Osteocyte (in vitro differentiated cells): ENCODE data around the gene BRINP2. TPM values are rescaled to one million over a fixed set of nuclear protein-coding genes. Genes with fewer than 3 reads are reported as not detected.

Source experiments
- DNase-seq: peaks from one replicate; pipeline ENCODE4 v3.0.0; 2021; ENCODE audit warnings: mixed read lengths; ENCODE audit not compliant: unreplicated experiment; ENCODE audit errors: extremely low spot score
- H3K27ac Mint-ChIP-seq: one replicate; pipeline ENCODE4 v1.8.0; 2021; ENCODE audit warnings: mild to moderate bottlenecking, mixed read lengths; ENCODE audit not compliant: unreplicated experiment
- H3K27me3 Mint-ChIP-seq: one replicate; pipeline ENCODE4 v1.8.0; 2021; ENCODE audit warnings: mixed read lengths; ENCODE audit not compliant: unreplicated experiment
- H3K36me3 Mint-ChIP-seq: one replicate; pipeline ENCODE4 v1.8.0; 2021; ENCODE audit warnings: mixed read lengths; ENCODE audit not compliant: unreplicated experiment
- H3K4me1 Mint-ChIP-seq: one replicate; pipeline ENCODE4 v1.8.0; 2021; ENCODE audit warnings: mixed read lengths; ENCODE audit not compliant: unreplicated experiment
- H3K4me3 Mint-ChIP-seq: one replicate; pipeline ENCODE4 v1.8.0; 2021; ENCODE audit warnings: mild to moderate bottlenecking, moderate library complexity, mixed read lengths; ENCODE audit not compliant: unreplicated experiment
- H3K9me3 Mint-ChIP-seq: one replicate; pipeline ENCODE4 v1.8.0; 2021; ENCODE audit warnings: mixed read lengths; ENCODE audit not compliant: unreplicated experiment
- total RNA-seq: library from RNA; stranded (reverse); gene quantifications from 2 replicates; pipeline ENCODE4 v1.2.1, GENCODE V29; 2021
- TF ChIP-seq, protein P1 (sequence below): fragments of 200-600 bp; sonication (generic); IDR thresholded peaks from 2 replicates; pipeline ENCODE4 v1.5.0; 2021; ENCODE audit warnings: antibody characterized with exemption, mild to moderate bottlenecking, moderate library complexity

BRINP2 gene
- total RNA-seq, 1 donor from 2014 or later = not detected

DNA sequence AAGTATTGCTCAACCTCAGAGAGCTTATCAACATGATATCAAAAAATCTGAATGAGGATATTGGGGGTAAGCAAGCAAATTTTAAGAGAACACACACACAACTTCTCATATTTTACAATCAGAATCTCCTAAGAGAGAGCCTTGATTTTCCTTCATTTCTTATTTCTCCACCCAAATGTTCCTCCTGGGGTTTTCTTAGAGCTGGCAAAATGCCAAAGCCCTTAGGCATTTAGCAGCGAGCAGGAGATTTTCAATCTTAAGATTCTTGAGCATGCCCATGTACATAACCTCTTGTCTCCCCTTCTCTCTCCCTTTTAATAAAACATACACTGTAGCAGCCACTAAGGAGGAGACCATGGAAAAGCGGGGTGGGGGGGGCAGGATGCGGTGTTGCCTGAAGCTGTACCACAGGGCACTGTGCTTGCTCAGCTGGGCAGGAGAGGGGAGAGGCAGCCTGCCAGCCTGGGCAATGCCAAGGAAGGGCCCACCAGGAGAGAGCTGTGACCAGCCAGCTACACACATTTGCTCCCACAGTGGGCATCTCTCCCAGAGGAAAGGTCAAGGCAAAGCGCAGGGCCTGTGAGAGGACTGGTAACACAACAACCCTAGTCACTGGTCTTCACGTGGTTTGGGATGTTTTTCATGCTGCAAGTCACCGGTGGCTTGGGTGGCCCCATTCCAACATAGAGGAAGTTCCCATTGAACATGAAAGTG lies 4.3 kb downstream of the BRINP2 start:
- no peak overlapping the region for H3K4me3 Mint-ChIP-seq
- H3K36me3 Mint-ChIP-seq = no peaks in the 10 kb centered on the region
- TF ChIP-seq, protein P1, sequence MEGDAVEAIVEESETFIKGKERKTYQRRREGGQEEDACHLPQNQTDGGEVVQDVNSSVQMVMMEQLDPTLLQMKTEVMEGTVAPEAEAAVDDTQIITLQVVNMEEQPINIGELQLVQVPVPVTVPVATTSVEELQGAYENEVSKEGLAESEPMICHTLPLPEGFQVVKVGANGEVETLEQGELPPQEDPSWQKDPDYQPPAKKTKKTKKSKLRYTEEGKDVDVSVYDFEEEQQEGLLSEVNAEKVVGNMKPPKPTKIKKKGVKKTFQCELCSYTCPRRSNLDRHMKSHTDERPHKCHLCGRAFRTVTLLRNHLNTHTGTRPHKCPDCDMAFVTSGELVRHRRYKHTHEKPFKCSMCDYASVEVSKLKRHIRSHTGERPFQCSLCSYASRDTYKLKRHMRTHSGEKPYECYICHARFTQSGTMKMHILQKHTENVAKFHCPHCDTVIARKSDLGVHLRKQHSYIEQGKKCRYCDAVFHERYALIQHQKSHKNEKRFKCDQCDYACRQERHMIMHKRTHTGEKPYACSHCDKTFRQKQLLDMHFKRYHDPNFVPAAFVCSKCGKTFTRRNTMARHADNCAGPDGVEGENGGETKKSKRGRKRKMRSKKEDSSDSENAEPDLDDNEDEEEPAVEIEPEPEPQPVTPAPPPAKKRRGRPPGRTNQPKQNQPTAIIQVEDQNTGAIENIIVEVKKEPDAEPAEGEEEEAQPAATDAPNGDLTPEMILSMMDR = no peak
- H3K4me1 Mint-ChIP-seq = peaks cover 2% of the 10 kb centered on the region
- no peak overlapping the region for H3K27ac Mint-ChIP-seq
- H3K9me3 Mint-ChIP-seq = no peaks in the 10 kb centered on the region
- H3K27me3 Mint-ChIP-seq = peaks cover 19% of the 10 kb centered on the region
- DNase-seq = no peak

DNA sequence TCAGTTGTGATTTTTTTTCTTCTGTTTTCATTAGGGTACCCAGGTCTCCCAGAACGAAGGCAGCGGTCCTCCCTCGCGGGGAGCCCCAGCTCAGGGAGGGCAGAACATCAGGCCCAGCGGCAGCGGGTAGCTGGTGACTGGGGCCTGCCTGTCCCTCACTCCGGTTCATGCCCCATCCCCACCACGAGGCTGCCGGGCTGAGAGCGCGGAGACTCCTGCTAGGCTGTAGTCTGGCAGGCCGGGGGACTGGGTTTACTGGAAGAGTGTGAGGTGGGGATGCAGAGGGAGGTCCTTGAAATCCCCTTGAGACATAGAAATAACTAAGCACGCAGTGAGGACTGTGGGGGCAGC lies 10.5 kb downstream of the BRINP2 start:
- Mint-ChIP-seq H3K4me3 (peak overlapping the region; percentile 66), H3K27me3 (peaks cover 30% of the 10 kb centered on the region), H3K9me3 (peaks cover 5% of the 10 kb centered on the region), H3K4me1 (peaks cover 8% of the 10 kb centered on the region), H3K36me3 (no peaks in the 10 kb centered on the region), H3K27ac (no peak overlapping the region)
- no peak for DNase-seq
- TF ChIP-seq, protein P1 = no peak

DNA sequence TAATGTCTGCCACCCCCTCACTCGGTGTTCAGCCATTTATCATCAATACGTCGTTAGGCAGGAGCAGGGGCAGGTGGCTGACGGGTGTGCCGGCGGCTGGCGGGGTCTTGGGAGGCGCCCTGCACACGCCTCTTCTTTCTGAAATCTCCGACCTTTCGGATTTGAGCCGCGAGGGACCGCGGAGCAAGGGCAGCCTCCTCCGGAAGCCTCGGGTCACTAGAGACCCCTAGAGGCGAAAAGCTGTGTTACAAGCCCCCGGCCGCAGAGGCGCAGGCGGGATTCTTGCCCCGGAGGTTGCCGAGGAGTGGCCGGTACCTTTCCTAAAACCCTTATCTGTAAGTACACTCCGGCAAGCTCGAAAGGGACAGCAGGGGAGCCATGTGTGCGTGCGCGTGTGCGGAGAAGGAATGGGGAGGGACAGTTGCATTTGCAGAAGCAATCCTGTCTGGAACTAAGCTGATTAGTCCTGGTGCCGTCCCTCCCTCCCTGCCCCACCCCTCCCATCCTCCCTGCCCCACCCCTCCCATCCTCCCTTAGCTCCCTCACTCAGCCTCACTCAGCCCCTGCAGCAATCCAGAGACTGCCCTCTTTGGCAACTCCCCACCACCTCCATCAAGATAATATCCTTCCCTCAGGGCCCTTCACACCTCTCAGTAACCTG lies 11.0 kb downstream of the BRINP2 start:
- H3K36me3 Mint-ChIP-seq = no peaks in the 10 kb centered on the region
- H3K4me3 Mint-ChIP-seq = peak overlapping the region; percentile 66
- H3K4me1 Mint-ChIP-seq = peaks cover 8% of the 10 kb centered on the region
- DNase-seq = peak; percentile 86
- H3K9me3 Mint-ChIP-seq = peaks cover 5% of the 10 kb centered on the region
- TF ChIP-seq, protein P1 = peak; percentile 77
- H3K27me3 Mint-ChIP-seq = peaks cover 30% of the 10 kb centered on the region
- no peak overlapping the region for H3K27ac Mint-ChIP-seq

DNA sequence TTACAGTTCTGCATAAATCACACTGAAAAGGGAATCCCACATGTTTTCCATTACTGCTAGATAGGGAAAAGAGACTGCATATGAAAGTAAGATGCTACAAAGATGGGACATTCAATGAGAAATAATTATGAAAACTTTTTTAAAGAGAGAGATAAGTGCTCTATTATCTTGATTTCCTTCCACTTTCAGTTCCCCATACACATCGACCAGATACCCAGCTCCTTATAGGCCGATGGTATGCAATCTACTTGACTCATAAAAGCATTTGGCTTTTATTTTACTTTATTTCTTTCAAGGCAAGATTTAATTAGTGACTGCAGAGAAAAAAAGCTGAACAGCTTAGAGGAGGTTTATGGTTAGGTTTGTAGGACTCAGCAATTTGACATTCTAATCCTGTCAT lies 13.1 kb downstream of the BRINP2 start:
- Mint-ChIP-seq H3K27me3 (peaks cover 21% of the 10 kb centered on the region), H3K4me3 (no peak overlapping the region), H3K36me3 (no peaks in the 10 kb centered on the region), H3K27ac (no peak overlapping the region), H3K9me3 (peaks cover 5% of the 10 kb centered on the region), H3K4me1 (peaks cover 8% of the 10 kb centered on the region)
- DNase-seq = no peak
- TF ChIP-seq, protein P1 = no peak

DNA sequence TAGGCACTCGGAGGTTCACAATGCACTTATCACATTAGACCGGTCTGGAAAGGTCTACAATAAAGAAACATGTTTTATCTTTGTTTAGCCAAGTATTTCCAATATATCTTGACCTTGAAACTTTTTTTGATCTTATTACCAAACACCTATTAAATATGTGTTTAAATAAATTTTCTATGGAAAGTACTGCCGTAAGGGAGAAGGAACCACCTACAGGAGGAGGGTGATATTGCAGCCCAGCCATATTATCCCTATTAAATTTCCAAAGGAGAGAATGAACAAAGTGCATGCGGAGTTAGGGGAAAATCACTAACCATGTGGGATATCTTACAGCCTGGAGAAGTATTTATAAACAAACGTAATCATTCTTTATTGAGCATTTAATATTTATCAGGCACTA lies 14.5 kb downstream of the BRINP2 start:
- Mint-ChIP-seq H3K9me3 (peaks cover 5% of the 10 kb centered on the region), H3K27ac (no peak overlapping the region), H3K36me3 (no peaks in the 10 kb centered on the region), H3K27me3 (peaks cover 18% of the 10 kb centered on the region), H3K4me3 (no peak overlapping the region), H3K4me1 (peaks cover 8% of the 10 kb centered on the region)
- no peak for DNase-seq
- TF ChIP-seq, protein P1 = peak; percentile 27
